Globus pallidus (tissue), 1 donor: ENCODE results near the gene SMO.
"Not testable (repeated sequence)": the region's sequence is repeated elsewhere in the genome, so short reads cannot be mapped to it uniquely, and the experiment has no call there.

ENCODE experiments used
- DNase-seq: peaks from one replicate; pipeline ENCODE4 v3.0.0-alpha.2; 2015; ENCODE audit warnings: low spot score

The SMO gene

GRCh38 chr7:129169686-129170440, 18.6 kb upstream of the SMO start:
- no peak for DNase-seq

DNA sequence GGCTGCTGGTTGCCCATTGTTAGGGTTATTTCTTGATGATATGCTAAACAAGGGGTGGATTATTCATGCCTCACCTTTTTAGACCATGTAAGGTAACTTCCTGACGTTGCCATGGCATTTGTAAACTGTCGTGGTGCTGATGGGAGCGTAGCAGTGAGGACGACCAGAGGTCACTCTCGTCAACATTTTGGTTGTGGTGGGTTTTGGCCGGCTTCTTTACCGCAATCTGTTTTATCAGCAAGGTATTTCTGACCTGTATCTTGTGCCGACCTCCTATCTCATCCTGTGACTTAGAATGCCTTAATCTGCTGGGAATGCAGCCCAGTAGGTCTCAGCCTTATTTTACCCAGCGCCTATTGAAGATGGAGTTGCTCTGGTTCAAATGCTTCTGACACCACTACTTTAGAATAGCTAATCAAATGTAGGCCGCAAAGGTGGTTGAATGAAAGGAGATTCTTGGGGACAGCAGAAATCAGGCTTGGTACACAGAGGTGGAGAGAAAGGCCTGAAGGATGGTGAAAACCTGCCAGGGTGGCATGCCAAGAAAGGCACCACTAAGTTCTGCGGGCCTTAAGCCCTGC, 17.9 kb upstream of the SMO start:
- no peak for DNase-seq

DNA sequence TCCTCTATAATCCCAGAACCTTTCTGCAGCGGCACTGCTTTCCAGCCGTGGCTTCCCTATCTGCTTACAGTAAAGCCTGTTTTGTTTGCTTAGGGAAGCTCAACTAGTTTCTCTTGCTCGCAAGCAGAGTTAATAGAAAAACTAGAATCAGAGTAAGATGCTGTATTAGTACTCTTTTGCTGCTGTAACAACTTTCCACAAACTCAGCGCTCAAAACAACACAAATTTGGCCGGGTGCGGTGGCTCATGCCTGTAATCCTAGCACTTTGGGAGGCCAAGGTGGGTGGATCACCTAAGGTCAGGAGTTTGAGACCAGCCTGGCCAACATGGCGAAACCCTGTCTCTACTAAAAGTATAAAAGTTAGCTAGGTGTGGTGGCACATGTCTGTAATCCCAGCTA, 14.6 kb upstream of the SMO start:
- DNase-seq: not testable (repeated sequence)

DNA sequence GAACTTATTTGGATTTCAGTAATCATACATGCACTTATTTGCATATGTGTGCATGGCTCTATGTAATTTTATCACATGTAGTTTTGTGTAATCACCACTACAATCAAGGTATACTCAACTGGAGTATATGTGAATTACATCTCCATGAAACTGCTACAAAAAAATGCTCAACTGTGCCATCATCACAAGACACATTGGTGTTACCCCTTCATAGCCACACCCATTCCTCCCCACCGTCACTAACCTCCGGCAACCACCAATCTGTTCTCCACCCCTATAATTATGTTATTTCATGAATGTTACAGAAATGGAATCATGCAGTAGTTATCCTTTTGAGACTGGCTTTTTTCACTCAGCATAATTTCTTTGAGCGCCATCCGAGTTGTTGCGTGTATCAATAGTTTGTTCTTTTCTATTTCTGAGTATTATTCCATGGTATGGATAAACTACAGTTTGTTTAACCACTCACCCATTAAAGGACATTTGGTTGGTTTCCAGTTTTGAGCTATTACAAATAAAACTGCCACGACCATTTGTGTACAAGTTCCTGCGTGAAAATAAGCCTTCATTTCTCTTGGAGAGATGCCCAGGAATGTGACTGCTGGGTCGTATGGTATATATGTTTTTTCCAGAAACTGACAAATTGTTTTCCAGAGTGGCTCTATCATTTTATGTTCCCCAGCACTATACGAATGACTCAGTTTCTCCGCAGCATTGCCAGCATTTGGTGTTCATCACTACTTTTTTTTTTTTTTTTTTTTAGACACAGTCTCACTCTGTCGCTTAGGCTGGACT, 11.3 kb upstream of the SMO start:
- no peak for DNase-seq

GRCh38 chr7:129184981-129185670, 3.3 kb upstream of the SMO start:
- no peak for DNase-seq

DNA sequence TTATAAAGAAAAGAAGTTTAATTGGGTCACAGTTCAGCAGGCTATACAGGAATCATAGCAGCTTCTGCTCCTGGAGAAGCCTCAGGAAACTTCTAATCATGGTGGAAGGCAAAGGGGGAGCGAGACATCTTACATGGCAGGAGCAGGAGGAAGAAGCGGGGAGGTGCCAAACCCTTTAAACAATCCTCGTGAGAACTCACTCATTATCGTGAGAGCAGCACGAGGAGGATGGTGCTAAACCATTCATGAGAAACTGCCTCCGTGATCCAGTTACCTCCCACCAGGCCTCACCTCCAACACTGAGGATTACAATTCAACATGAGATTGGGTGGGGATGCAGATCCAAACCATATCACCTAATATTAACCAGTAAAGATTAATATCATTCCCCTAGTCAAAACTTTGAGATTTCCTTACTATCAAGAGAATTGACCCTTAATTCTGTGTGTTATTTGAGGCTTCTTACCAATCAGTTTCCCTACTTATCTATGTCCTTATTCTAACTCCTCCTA, 1.6 kb upstream of the SMO start:
- no peak for DNase-seq

- DNase-seq: no peak
Observed at GRCh38 chr7:129187681-129188371, 607 bp upstream of the SMO start.

GRCh38 chr7:129188892-129189660, 643 bp downstream of the SMO start:
- DNase-seq: no peak

DNA sequence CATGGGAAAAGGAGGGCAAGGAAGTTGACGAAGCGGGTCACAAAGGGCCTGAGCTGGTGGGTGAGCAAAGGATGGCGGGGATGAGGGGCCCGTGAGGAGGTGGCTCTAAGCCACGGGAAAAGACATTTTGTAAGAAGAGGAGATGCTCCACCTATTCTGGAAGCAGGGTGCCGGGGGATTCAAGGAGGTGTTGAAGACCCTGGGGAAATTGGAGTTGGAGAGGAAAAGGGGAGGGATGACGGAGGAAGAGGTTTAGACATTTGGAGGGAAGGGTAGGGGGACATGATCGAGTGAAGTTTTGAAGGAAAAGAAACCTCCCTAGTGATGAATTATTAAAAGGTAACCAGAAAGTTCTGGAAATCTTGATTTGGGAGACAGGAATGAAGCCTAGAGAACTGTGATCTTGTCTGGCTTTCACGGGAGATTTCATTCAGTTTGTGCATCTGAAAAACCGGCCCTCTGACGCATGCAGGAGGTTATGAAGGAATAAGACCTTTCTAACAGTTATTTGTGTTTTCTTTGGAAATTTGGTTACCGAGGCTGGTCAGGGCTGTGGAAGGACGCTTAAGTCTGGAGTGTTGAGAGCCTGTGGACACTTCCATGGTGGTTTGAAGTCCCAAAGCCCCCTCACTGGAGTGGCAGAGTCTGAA, 1.4 kb downstream of the SMO start:
- no peak for DNase-seq

GRCh38 chr7:129191272-129191671, 2.8 kb downstream of the SMO start:
- no peak for DNase-seq

- no peak for DNase-seq
Observed at GRCh38 chr7:129193892-129194291, 5.5 kb downstream of the SMO start.

DNA sequence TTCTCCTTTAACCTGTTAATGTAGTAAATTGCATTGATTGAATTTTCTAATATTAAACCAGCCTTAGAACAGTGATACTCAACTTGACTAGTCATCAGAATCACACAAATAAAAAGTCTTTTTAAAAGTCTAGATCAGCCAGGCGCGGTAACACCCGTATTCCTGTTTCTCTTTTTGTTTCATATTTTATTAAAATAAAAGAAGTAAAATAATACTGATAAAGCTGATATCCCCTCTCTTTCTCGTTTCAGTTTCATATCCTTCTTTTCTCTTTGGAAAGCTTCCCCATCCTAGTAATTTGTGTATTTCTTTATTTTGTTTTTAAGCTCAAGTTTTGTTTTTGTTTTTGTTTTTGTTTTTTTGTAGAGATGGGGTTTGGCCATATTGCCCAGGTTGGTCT, 9.3 kb downstream of the SMO start:
- DNase-seq: no peak

- no peak for DNase-seq
Observed at GRCh38 chr7:129199406-129199805, 11.0 kb downstream of the SMO start.

GRCh38 chr7:129202058-129202777, 13.8 kb downstream of the SMO start:
- DNase-seq: no peak

DNA sequence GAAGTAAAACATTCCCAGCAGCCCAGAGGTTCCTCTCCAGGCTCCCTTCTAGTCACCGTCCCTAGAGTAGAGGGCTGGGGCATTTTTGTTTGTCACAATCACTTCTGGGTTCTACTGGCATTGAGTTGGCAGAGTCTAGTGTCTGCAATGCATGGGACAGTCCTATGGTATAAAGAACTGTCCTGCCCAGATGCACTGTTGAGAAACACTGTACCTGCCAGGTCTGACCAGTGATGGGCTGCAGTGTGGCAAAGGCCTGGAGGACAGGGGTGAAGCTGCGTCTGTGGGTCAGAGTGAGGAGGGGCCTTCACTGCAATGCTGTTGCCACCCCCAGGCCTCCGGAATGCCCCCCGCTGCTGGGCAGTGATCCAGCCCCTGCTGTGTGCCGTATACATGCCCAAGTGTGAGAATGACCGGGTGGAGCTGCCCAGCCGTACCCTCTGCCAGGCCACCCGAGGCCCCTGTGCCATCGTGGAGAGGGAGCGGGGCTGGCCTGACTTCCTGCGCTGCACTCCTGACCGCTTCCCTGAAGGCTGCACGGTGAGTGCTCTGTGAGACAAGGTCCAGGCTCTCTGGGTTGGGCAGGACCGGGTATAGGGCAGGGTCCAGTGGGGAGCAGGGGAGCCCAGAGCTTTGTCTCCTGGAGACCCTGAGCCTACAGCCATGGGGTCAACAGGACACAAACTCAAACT, 14.8 kb downstream of the SMO start:
- no peak for DNase-seq

DNA sequence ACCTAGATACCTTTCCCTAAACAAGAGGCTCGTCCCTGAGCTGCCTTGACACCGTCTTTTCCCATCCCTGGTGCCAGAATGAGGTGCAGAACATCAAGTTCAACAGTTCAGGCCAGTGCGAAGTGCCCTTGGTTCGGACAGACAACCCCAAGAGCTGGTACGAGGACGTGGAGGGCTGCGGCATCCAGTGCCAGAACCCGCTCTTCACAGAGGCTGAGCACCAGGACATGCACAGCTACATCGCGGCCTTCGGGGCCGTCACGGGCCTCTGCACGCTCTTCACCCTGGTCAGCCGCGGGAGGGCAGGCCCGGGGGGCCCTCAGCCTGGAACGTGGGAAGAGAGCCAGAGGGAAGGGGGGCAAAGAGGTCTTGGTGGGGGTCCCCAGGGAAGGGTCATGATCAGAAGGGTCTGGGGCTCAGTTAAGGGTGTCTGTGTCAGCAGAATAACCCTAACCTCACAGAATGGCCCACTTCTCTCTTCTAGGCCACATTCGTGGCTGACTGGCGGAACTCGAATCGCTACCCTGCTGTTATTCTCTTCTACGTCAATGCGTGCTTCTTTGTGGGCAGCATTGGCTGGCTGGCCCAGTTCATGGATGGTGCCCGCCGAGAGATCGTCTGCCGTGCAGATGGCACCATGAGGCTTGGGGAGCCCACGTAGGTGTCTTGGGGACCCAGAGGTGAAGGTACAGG, 16.8 kb downstream of the SMO start:
- DNase-seq: no peak

DNA sequence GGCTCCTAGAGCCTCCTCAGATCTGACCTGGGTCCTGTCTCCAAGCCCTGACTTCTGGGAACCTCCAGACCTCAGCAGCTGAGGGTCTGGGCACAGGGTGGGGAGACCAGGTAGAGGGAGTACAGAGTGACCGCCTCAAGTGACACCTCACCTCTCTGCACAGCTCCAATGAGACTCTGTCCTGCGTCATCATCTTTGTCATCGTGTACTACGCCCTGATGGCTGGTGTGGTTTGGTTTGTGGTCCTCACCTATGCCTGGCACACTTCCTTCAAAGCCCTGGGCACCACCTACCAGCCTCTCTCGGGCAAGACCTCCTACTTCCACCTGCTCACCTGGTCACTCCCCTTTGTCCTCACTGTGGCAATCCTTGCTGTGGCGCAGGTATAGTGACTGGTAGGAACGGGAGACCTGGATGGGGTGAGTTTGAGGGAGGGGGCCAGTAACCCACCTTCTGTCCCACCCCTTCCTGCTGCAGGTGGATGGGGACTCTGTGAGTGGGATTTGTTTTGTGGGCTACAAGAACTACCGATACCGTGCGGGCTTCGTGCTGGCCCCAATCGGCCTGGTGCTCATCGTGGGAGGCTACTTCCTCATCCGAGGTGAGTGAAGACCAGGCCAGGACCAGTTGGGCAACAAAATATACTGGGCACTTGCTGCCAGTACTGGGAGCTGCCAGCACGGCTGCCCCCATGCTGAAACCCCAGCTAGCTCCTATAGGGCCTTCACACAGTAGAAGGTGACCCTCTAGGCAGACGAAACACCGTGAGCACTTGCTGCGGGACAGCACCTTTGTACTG, 17.8 kb downstream of the SMO start:
- DNase-seq: no peak

DNA sequence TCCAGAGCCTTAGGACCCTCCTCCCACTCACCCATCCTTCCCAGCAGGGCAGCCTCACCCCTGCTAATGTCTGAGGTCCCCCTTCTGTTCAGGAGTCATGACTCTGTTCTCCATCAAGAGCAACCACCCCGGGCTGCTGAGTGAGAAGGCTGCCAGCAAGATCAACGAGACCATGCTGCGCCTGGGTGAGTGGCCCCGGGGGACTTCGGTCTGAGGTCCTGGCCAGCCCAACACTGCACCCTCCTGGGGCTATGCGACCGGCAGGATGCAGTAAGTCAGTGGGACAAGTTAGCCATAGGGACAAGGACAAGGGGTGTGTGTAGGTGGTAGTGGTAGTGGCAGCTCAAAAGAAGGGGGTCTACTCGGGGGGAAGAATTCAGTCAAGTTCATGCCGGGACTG, 20.2 kb downstream of the SMO start:
- DNase-seq: no peak
